Measurements from ENCODE around the gene NAB1.
"Not testable (repeated sequence)": the region's sequence is repeated elsewhere in the genome, so short reads cannot be mapped to it uniquely, and the experiment has no call there.

DNA sequence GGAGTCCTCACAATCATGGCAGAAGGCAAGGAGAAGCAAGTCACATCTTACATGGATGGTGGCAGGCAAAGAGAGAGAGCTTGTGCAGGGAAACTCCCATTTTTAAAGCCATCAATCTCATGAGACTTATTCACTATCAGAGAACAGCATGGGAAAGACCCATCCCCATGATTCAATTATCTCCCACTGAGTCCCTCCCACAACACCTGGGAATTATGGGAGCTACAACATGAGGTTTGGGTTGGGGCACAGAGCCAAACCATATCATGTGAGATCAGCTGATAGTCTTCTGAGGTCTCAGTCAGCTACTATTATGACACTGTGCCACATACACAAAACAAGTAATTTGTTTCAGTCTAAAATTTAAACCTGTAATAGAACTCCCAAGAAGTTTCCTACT, 59.8 kb downstream of the NAB1 start:
- TF ChIP-seq, protein P1, sequence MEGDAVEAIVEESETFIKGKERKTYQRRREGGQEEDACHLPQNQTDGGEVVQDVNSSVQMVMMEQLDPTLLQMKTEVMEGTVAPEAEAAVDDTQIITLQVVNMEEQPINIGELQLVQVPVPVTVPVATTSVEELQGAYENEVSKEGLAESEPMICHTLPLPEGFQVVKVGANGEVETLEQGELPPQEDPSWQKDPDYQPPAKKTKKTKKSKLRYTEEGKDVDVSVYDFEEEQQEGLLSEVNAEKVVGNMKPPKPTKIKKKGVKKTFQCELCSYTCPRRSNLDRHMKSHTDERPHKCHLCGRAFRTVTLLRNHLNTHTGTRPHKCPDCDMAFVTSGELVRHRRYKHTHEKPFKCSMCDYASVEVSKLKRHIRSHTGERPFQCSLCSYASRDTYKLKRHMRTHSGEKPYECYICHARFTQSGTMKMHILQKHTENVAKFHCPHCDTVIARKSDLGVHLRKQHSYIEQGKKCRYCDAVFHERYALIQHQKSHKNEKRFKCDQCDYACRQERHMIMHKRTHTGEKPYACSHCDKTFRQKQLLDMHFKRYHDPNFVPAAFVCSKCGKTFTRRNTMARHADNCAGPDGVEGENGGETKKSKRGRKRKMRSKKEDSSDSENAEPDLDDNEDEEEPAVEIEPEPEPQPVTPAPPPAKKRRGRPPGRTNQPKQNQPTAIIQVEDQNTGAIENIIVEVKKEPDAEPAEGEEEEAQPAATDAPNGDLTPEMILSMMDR (IDR thresholded peaks at IDR 0.05; ENCODE audit: low read depth, low read length, missing input control): not testable (repeated sequence)
- TF ChIP-seq SP1 (IDR thresholded peaks at IDR 0.05); RAD21 (IDR thresholded peaks at IDR 0.05); HNF4G (IDR thresholded peaks at IDR 0.05); TAF1 (conservative IDR thresholded peaks at IDR 0.05): not testable (repeated sequence)
- TF ChIP-seq, protein P2, sequence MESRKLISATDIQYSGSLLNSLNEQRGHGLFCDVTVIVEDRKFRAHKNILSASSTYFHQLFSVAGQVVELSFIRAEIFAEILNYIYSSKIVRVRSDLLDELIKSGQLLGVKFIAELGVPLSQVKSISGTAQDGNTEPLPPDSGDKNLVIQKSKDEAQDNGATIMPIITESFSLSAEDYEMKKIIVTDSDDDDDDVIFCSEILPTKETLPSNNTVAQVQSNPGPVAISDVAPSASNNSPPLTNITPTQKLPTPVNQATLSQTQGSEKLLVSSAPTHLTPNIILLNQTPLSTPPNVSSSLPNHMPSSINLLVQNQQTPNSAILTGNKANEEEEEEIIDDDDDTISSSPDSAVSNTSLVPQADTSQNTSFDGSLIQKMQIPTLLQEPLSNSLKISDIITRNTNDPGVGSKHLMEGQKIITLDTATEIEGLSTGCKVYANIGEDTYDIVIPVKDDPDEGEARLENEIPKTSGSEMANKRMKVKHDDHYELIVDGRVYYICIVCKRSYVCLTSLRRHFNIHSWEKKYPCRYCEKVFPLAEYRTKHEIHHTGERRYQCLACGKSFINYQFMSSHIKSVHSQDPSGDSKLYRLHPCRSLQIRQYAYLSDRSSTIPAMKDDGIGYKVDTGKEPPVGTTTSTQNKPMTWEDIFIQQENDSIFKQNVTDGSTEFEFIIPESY (IDR thresholded peaks at IDR 0.05): not testable (repeated sequence)

Data from liver (tissue), 3 donors.